ENCODE results near the gene GPR171. TPM values are rescaled to one million over a fixed set of nuclear protein-coding genes. Genes with fewer than 3 reads are reported as not detected.

Gene GPR171
- total and polyA plus RNA-seq, 2 donors (not counting 1 experiment from before 2014, with no cell fraction given): 0.75 to 1.1 TPM

GRCh38 chr3:151183265-151183671 is 19.7 kb downstream of the GPR171 start:
- Histone ChIP-seq H3K4me2 (replicated peaks; ENCODE audit: low read depth, low read length, poor library complexity, severe bottlenecking) (no peak overlapping the region), H3K27me3 (replicated peaks in 1 of 4; ENCODE audit: control extremely low read depth in 1 of 4, control insufficient read depth in 3 of 4, insufficient read depth in 4 of 4, low read length in 3 of 4) (no peaks in the 10 kb centered on the region), H3K4me1 (ENCODE audit: control insufficient read depth in 2 of 2, insufficient read depth in 2 of 2, low read length in 2 of 2) (no peaks in the 10 kb centered on the region), H3K36me3 (replicated peaks in 1 of 2; ENCODE audit: control extremely low read depth in 1 of 2, control insufficient read depth in 1 of 2, extremely low read depth in 1 of 2, insufficient read depth in 2 of 2, low read length in 1 of 2) (no peaks in the 10 kb centered on the region), H3K9me3 (ENCODE audit: control extremely low read depth in 1 of 3, control insufficient read depth in 2 of 3, insufficient read depth in 1 of 3, low read length in 2 of 3) (no peaks in the 10 kb centered on the region), H3K27ac (ENCODE audit: low read length in 2 of 2) (no peak overlapping the region), H2AFZ (ENCODE audit: insufficient read depth, low read depth, low read length, poor library complexity, severe bottlenecking) (no peak overlapping the region), H4K20me1 (ENCODE audit: control insufficient read depth, insufficient read depth, low read length, poor library complexity, severe bottlenecking) (no peaks in the 10 kb centered on the region), H3K4me3 (ENCODE audit: control extremely low read depth in 1 of 5, extremely low read depth in 1 of 5, insufficient read depth in 1 of 5, low read depth in 2 of 5, low read length in 4 of 5) (no peak overlapping the region), H3K9ac (ENCODE audit: low read length) (no peak overlapping the region), H3K79me2 (ENCODE audit: control insufficient read depth, insufficient read depth, low read length) (no peaks in the 10 kb centered on the region)
- H3K27ac Mint-ChIP-seq: no peak overlapping the region
- CTCF ChIA-PET: interaction anchor here (1.0 to 1.3 kb wide), 3 partner anchors 15 to 45 kb away, joined by 3 to 7 read pairs (median 3); no protein-coding TSS in a partner anchor
- H3K4me1 Mint-ChIP-seq: no peaks in the 10 kb centered on the region
- H3K9me3 Mint-ChIP-seq (ENCODE audit: insufficient read depth): no peaks in the 10 kb centered on the region
- ATAC-seq (ENCODE audit: low read depth) (no peak), DNase-seq (no peak)
- POLR2A ChIA-PET: no interaction called here
- intact Hi-C loops (cut with micrococcal nuclease): no loop called here
- WGBS (ENCODE audit: insufficient coverage): 83% methylated on average over 1 of the region's 5 CpGs
- no peak for TF ChIP-seq EZH2 (IDR thresholded peaks at IDR 0.05; ENCODE audit: borderline replicate concordance, insufficient read depth, low read depth, low read length, poor library complexity, severe bottlenecking)
- TF ChIP-seq, protein P1, sequence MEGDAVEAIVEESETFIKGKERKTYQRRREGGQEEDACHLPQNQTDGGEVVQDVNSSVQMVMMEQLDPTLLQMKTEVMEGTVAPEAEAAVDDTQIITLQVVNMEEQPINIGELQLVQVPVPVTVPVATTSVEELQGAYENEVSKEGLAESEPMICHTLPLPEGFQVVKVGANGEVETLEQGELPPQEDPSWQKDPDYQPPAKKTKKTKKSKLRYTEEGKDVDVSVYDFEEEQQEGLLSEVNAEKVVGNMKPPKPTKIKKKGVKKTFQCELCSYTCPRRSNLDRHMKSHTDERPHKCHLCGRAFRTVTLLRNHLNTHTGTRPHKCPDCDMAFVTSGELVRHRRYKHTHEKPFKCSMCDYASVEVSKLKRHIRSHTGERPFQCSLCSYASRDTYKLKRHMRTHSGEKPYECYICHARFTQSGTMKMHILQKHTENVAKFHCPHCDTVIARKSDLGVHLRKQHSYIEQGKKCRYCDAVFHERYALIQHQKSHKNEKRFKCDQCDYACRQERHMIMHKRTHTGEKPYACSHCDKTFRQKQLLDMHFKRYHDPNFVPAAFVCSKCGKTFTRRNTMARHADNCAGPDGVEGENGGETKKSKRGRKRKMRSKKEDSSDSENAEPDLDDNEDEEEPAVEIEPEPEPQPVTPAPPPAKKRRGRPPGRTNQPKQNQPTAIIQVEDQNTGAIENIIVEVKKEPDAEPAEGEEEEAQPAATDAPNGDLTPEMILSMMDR (IDR thresholded peaks at IDR 0.05): no peak
- no peak overlapping the region for H3K4me3 Mint-ChIP-seq
- no peaks in the 10 kb centered on the region for H3K27me3 Mint-ChIP-seq

- Mint-ChIP-seq H3K4me1 (no peaks in the 10 kb centered on the region), H3K9me3 (ENCODE audit: insufficient read depth) (no peaks in the 10 kb centered on the region), H3K27ac (no peak overlapping the region), H3K27me3 (no peaks in the 10 kb centered on the region), H3K4me3 (no peak overlapping the region)
- ATAC-seq (ENCODE audit: low read depth) (no peak), DNase-seq (no peak)
- Histone ChIP-seq H3K27me3 (replicated peaks in 1 of 4; ENCODE audit: control extremely low read depth in 1 of 4, control insufficient read depth in 3 of 4, insufficient read depth in 4 of 4, low read length in 3 of 4) (no peaks in the 10 kb centered on the region), H3K4me2 (replicated peaks; ENCODE audit: low read depth, low read length, poor library complexity, severe bottlenecking) (no peak overlapping the region), H3K36me3 (replicated peaks in 1 of 2; ENCODE audit: control extremely low read depth in 1 of 2, control insufficient read depth in 1 of 2, extremely low read depth in 1 of 2, insufficient read depth in 2 of 2, low read length in 1 of 2) (no peaks in the 10 kb centered on the region), H3K9ac (ENCODE audit: low read length) (no peak overlapping the region), H3K4me3 (ENCODE audit: control extremely low read depth in 1 of 5, extremely low read depth in 1 of 5, insufficient read depth in 1 of 5, low read depth in 2 of 5, low read length in 4 of 5) (no peak overlapping the region), H4K20me1 (ENCODE audit: control insufficient read depth, insufficient read depth, low read length, poor library complexity, severe bottlenecking) (no peaks in the 10 kb centered on the region), H3K9me3 (ENCODE audit: control extremely low read depth in 1 of 3, control insufficient read depth in 2 of 3, insufficient read depth in 1 of 3, low read length in 2 of 3) (no peaks in the 10 kb centered on the region), H3K27ac (ENCODE audit: low read length in 2 of 2) (no peak overlapping the region), H3K4me1 (ENCODE audit: control insufficient read depth in 2 of 2, insufficient read depth in 2 of 2, low read length in 2 of 2) (no peaks in the 10 kb centered on the region), H2AFZ (ENCODE audit: insufficient read depth, low read depth, low read length, poor library complexity, severe bottlenecking) (no peak overlapping the region), H3K79me2 (ENCODE audit: control insufficient read depth, insufficient read depth, low read length) (no peaks in the 10 kb centered on the region)
- TF ChIP-seq, protein P1 (IDR thresholded peaks at IDR 0.05): no peak
- no peak for TF ChIP-seq EZH2 (IDR thresholded peaks at IDR 0.05; ENCODE audit: borderline replicate concordance, insufficient read depth, low read depth, low read length, poor library complexity, severe bottlenecking)
- ChIA-PET POLR2A (no interaction called here), CTCF (interaction anchor here (1.2 to 1.6 kb wide), 3 partner anchors 14 to 257 kb away, joined by 3 to 7 read pairs (median 3); no protein-coding TSS in a partner anchor)
- intact Hi-C loops (cut with micrococcal nuclease): no loop called here
- 92% methylated on average over 5 of the region's 5 CpGs for WGBS (ENCODE audit: insufficient coverage)
Measured at GRCh38 chr3:151182349-151183079, 20.5 kb downstream of the GPR171 start.
